SK-N-MC (cell line): ENCODE data around the gene KRTAP9-1.

Source experiments
- EZH2 ChIP-seq: fragments of 200-600 bp; sonication (generic); IDR thresholded peaks from one replicate; pipeline ENCODE4 v1.6.1; 2017; ENCODE audit warnings: antibody characterized with exemption
- FOXP2 ChIP-seq: optimal IDR thresholded peaks from 2 replicates; pipeline ENCODE3; 2011; ENCODE audit warnings: mild to moderate bottlenecking, moderate library complexity; ENCODE audit not compliant: insufficient read depth; ENCODE audit errors: extremely low read length, control extremely low read depth
- POLR2AphosphoS5 ChIP-seq: IDR thresholded peaks from 2 replicates; pipeline ENCODE4 v1.6.1; 2012; ENCODE audit warnings: mild to moderate bottlenecking, low read depth, low read length, borderline replicate concordance

- TF ChIP-seq EZH2 (no peak), POLR2AphosphoS5 (no peak), FOXP2 (no peak)
Measured at GRCh38 chr17:41160648-41161047, 29.0 kb upstream of the KRTAP9-1 start, which contains the start of gene KRTAP4-4.
